SK-N-MC (cell line): ENCODE results near the gene CELSR2.

Experiments used
- EZH2 ChIP-seq: fragments of 200-600 bp; sonication (generic); IDR thresholded peaks from one replicate; pipeline ENCODE4 v1.6.1; 2017; ENCODE audit warnings: antibody characterized with exemption
- FOXP2 ChIP-seq: optimal IDR thresholded peaks from 2 replicates; pipeline ENCODE3; 2011; ENCODE audit warnings: mild to moderate bottlenecking, moderate library complexity; ENCODE audit not compliant: insufficient read depth; ENCODE audit errors: extremely low read length, control extremely low read depth
- POLR2AphosphoS5 ChIP-seq: IDR thresholded peaks from 2 replicates; pipeline ENCODE4 v1.6.1; 2012; ENCODE audit warnings: mild to moderate bottlenecking, low read depth, low read length, borderline replicate concordance

GRCh38 chr1:109208836-109209463 lies 40.4 kb upstream of the CELSR2 start:
- no peak for TF ChIP-seq EZH2
- no peak for TF ChIP-seq POLR2AphosphoS5
- no peak for TF ChIP-seq FOXP2
